Endothelial cell of umbilical vein (primary cell): ENCODE measurements around the gene SLC1A7. TPM values are rescaled to one million over a fixed set of nuclear protein-coding genes. Genes with fewer than 3 reads are reported as not detected.

Experiments used
- BruUV-seq: library from RNA; stranded (reverse); fragments of 400-500 nt; replicated peaks from 2 replicates; lab custom pipeline; 2021; lab: Mats Ljungman, UMichigan
- CTCF ChIA-PET: fragments of 300-600, 350-600 bp; sonication (Branson Sonifier 250); formaldehyde crosslinking; loops from one replicate; lab custom pipeline; 2021; ENCODE audit warnings: antibody characterized with exemption, inconsistent platforms; lab: Charles Lee
- POLR2A ChIA-PET: fragments of 300-600, 350-600 bp; sonication (Branson Sonifier 250); formaldehyde crosslinking; loops from one replicate; lab custom pipeline; 2021; ENCODE audit warnings: antibody characterized with exemption, inconsistent platforms; lab: Charles Lee
- DNase-seq: peaks from one replicate; pipeline ENCODE4 v3.0.0-alpha.2; 2011; ENCODE audit warnings: low read depth, low spot score
- FAIRE-seq: peaks from 2 replicates; lab custom pipeline; 2011; peaks lifted over from hg19 to GRCh38; lab: Jason Lieb, UNC
- H2AFZ ChIP-seq: 2 replicates; pipeline ENCODE4 v1.6.0; 2012; ENCODE audit warnings: low read depth, low read length, control low read depth, inconsistent platforms
- H3K27ac ChIP-seq: 2 replicates; pipeline ENCODE4 v1.5.1; 2011; ENCODE audit warnings: low read depth, mild to moderate bottlenecking, control low read depth, low read length, moderate library complexity; ENCODE audit not compliant: insufficient read depth
- H3K27me3 ChIP-seq, 2 experiments: 2 replicates each; pipeline versions ENCODE4 v1.6.0 to v1.6.1; 2011; ENCODE audit warnings: low read length in 2 of 2, mixed read lengths in 1 of 2; ENCODE audit not compliant: control insufficient read depth in 2 of 2, insufficient read depth in 2 of 2
- H3K36me3 ChIP-seq, 2 experiments: 2 replicates in 1 of 2; 3 replicates in 1 of 2; pipeline ENCODE4 v1.5.1; 2011; ENCODE audit warnings: low read length in 2 of 2, mild to moderate bottlenecking in 1 of 2, moderate library complexity in 1 of 2; ENCODE audit not compliant: control insufficient read depth in 2 of 2, insufficient read depth in 2 of 2; ENCODE audit errors: extremely low read depth in 1 of 2
- H3K4me1 ChIP-seq: 3 replicates; pipeline ENCODE4 v1.5.1; 2011; ENCODE audit warnings: mild to moderate bottlenecking, low read length; ENCODE audit not compliant: control insufficient read depth, insufficient read depth; ENCODE audit errors: extremely low read depth
- H3K4me2 ChIP-seq: 2 replicates; pipeline ENCODE4 v1.6.1; 2011; ENCODE audit warnings: low read length, control low read depth, mixed read lengths; ENCODE audit not compliant: insufficient read depth
- H3K4me3 ChIP-seq, 3 experiments: fragments of 200-600 bp in 1 of 3; sonication (generic), shearing (Covaris generic) in 1 of 3; replicated peaks in 1 of 3; 2 replicates each; pipeline ENCODE4 v1.5.1; 2011 to 2016; ENCODE audit warnings: control low read depth in 3 of 3, low read length in 3 of 3, mild to moderate bottlenecking in 2 of 3, inconsistent platforms in 1 of 3, low read depth in 1 of 3, moderate library complexity in 1 of 3; ENCODE audit not compliant: insufficient read depth in 1 of 3
- H3K79me2 ChIP-seq: 2 replicates; pipeline ENCODE4 v1.6.0; 2012; ENCODE audit warnings: low read length, inconsistent platforms; ENCODE audit not compliant: control insufficient read depth, insufficient read depth
- H3K9ac ChIP-seq: replicated peaks from 2 replicates; pipeline ENCODE3; 2011; ENCODE audit warnings: low read length, control low read depth; ENCODE audit not compliant: insufficient read depth; ENCODE audit errors: extremely low read depth
- H3K9me1 ChIP-seq: replicated peaks from 3 replicates; pipeline ENCODE4 v1.6.0; 2011; ENCODE audit warnings: mild to moderate bottlenecking, low read length; ENCODE audit not compliant: control insufficient read depth, insufficient read depth; ENCODE audit errors: extremely low read depth
- H3K9me3 ChIP-seq: replicated peaks from 2 replicates; pipeline ENCODE4 v1.5.1; 2012; ENCODE audit warnings: low read length, inconsistent platforms; ENCODE audit not compliant: control insufficient read depth, insufficient read depth
- H4K20me1 ChIP-seq: replicated peaks from 2 replicates; pipeline ENCODE3; 2011; ENCODE audit warnings: mild to moderate bottlenecking, low read length; ENCODE audit not compliant: control insufficient read depth, insufficient read depth; ENCODE audit errors: extremely low read depth
- EZH2 ChIP-seq: IDR thresholded peaks from 2 replicates; pipeline ENCODE4 v1.6.1; 2012; ENCODE audit warnings: borderline replicate concordance, low read depth, mild to moderate bottlenecking, moderate library complexity, low read length, inconsistent platforms; ENCODE audit not compliant: severe bottlenecking
- FOS ChIP-seq: IDR thresholded peaks from 2 replicates; pipeline ENCODE4 v1.6.1; 2011; ENCODE audit warnings: mild to moderate bottlenecking, low read length, moderate library complexity, borderline replicate concordance; ENCODE audit not compliant: insufficient read depth
- GATA2 ChIP-seq: IDR thresholded peaks from 2 replicates; pipeline ENCODE4 v1.7.0; 2011; ENCODE audit warnings: low read depth, mild to moderate bottlenecking, moderate library complexity, mixed read lengths, low read length; ENCODE audit not compliant: insufficient read length, insufficient read depth
- JUN ChIP-seq: IDR thresholded peaks from 2 replicates; pipeline ENCODE4 v1.6.1; 2011; ENCODE audit warnings: borderline replicate concordance, low read depth; ENCODE audit not compliant: insufficient read length, insufficient read depth
- MAX ChIP-seq: IDR thresholded peaks from 2 replicates; pipeline ENCODE4 v1.6.1; 2011; ENCODE audit not compliant: insufficient read depth, insufficient read length
- MYC ChIP-seq: IDR thresholded peaks from one replicate; pipeline ENCODE4 v1.6.1; 2011; ENCODE audit warnings: mild to moderate bottlenecking, low read depth, low read length
- POLR2A ChIP-seq: IDR thresholded peaks from 2 replicates; pipeline ENCODE4 v1.6.1; 2012; ENCODE audit warnings: low read depth, mild to moderate bottlenecking, control low read depth, low read length
- POLR2AphosphoS5 ChIP-seq: IDR thresholded peaks from 2 replicates; pipeline ENCODE4 v1.6.1; 2012; ENCODE audit warnings: low read depth, mild to moderate bottlenecking, control low read depth, low read length, moderate library complexity; ENCODE audit not compliant: insufficient read depth
- dilution Hi-C: fragments of 300-500 bp; cut with MboI; formaldehyde crosslinking; loops from one replicate; pipeline ENCODE4 v1.15.0; 2019; ENCODE audit warnings: low sequenced_read_pairs; ENCODE audit not compliant: extremely low pct_ligation_motif_present
- intact Hi-C: fragments of 100-400 bp; cut with micrococcal nuclease; formaldehyde crosslinking; loops from one replicate; pipeline ENCODE4 v1.10.0; 2022
- polyA plus RNA-seq, 4 experiments: library from polyadenylated mRNA; depleted of rRNA in 3 of 4; stranded (reverse) in 3 of 4; unstranded in 1 of 4; fragments of >200 nt; gene quantifications; 2 replicates each; pipeline versions ENCODE4 v1.2.1 to v1.2.3, GENCODE V29; 2011 to 2012; ENCODE audit warnings: missing spikeins in 1 of 4
- total RNA-seq: library from RNA; stranded (reverse); gene quantifications from 2 replicates; pipeline ENCODE4 v1.2.3, GENCODE V29; 2021
- TF ChIP-seq, protein P1 (sequence below), 2 donors: IDR thresholded peaks; 1 replicate in 1 of 2; 2 replicates in 1 of 2; pipeline ENCODE4 v1.5.1; 2011; ENCODE audit warnings: low read length in 2 of 2, mild to moderate bottlenecking in 2 of 2, moderate library complexity in 2 of 2, control low read depth in 1 of 2, inconsistent platforms in 1 of 2, low read depth in 1 of 2; ENCODE audit not compliant: insufficient read depth in 1 of 2; ENCODE audit errors: extremely low read depth in 1 of 2

The SLC1A7 gene
- total and polyA plus RNA-seq, 2 donors (not counting 3 experiments of a cell fraction or from before 2014, with no cell fraction given): not detected

DNA sequence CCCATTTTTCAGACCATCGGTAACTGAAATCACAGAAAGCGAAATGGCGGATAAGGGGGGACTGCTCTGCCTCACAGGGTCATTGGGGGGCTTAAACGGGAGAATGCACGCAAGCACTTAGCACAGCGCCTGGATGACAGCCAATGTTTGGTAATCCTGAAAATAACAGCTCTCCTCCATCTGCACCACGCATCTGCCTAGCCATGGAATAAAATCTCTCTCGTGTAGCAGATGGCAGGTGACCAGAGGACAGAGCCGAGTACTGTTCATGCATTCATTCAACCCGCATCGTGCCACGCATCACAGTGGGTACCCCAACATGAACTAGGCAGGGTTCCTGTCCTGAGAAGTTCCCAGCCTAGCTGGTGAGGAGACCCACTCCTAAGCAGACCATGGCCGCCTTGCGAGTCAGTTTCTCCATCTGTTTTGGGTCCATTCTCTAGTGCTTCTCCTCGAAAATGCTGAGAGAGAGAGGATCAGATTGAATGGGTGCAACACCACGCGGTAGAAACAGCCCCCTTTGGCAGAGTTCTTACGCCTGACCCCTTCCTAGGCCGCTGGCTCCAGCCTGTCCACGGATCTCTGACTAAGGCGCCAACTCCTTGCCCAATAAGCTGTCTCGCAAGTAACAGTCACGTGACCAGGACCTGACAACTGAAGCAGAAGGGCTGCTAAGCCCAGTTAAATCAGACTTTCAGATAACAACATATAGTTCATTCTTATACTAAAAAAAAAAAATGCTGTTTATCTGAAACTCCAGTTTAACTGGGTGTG, 7.3 kb downstream of the SLC1A7 start:
- no TSS peak for BruUV-seq
- intact Hi-C loops (no loop called here), dilution Hi-C loops (no loop called here)

More for the DNA sequence above, 7.3 kb downstream of the SLC1A7 start:
- no peaks in the 10 kb centered on the region for H3K36me3 ChIP-seq
- peaks cover 0 to 3% of the 10 kb centered on the region in 2 experiments for H3K27me3 ChIP-seq
- H3K4me3 ChIP-seq: no peak overlapping the region
- FAIRE-seq: no peak
- CTCF ChIA-PET: no interaction called here
- H4K20me1 ChIP-seq: no peaks in the 10 kb centered on the region
- no peak overlapping the region for H3K27ac ChIP-seq
- POLR2A ChIA-PET: no interaction called here
- H3K9ac ChIP-seq: no peak overlapping the region
- no peaks in the 10 kb centered on the region for H3K9me1 ChIP-seq
- no peak for TF ChIP-seq MAX
- no peak for TF ChIP-seq MYC
- TF ChIP-seq POLR2A: no peak
- no peak for TF ChIP-seq GATA2
- no peak for TF ChIP-seq POLR2AphosphoS5
- no peak for TF ChIP-seq JUN
- TF ChIP-seq FOS: no peak
- TF ChIP-seq EZH2: no peak
- TF ChIP-seq, protein P1, sequence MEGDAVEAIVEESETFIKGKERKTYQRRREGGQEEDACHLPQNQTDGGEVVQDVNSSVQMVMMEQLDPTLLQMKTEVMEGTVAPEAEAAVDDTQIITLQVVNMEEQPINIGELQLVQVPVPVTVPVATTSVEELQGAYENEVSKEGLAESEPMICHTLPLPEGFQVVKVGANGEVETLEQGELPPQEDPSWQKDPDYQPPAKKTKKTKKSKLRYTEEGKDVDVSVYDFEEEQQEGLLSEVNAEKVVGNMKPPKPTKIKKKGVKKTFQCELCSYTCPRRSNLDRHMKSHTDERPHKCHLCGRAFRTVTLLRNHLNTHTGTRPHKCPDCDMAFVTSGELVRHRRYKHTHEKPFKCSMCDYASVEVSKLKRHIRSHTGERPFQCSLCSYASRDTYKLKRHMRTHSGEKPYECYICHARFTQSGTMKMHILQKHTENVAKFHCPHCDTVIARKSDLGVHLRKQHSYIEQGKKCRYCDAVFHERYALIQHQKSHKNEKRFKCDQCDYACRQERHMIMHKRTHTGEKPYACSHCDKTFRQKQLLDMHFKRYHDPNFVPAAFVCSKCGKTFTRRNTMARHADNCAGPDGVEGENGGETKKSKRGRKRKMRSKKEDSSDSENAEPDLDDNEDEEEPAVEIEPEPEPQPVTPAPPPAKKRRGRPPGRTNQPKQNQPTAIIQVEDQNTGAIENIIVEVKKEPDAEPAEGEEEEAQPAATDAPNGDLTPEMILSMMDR (IDR thresholded peaks at IDR 0.05; ENCODE audit: extremely low read depth in 1 of 2, insufficient read depth in 1 of 2, low read depth in 1 of 2, low read length in 2 of 2): no peak
- no peak overlapping the region for H2AFZ ChIP-seq
- no peaks in the 10 kb centered on the region for H3K9me3 ChIP-seq
- H3K79me2 ChIP-seq: no peaks in the 10 kb centered on the region
- peaks cover 4% of the 10 kb centered on the region for H3K4me1 ChIP-seq
- no peak for DNase-seq
- no peak overlapping the region for H3K4me2 ChIP-seq
